Activated CD4-positive, CD25-positive, alpha-beta regulatory T cell treated with anti-CD3 and anti-CD28 coated beads, Interleukin-2, amount 50 U/mL, for 16 hours (primary cell): ENCODE results near the gene ACOT7.

Source experiments
- DNase-seq: peaks from one replicate; pipeline ENCODE4 v3.0.0-alpha.2; 2020; ENCODE audit warnings: low read depth, low spot score

ACOT7 gene

DNA sequence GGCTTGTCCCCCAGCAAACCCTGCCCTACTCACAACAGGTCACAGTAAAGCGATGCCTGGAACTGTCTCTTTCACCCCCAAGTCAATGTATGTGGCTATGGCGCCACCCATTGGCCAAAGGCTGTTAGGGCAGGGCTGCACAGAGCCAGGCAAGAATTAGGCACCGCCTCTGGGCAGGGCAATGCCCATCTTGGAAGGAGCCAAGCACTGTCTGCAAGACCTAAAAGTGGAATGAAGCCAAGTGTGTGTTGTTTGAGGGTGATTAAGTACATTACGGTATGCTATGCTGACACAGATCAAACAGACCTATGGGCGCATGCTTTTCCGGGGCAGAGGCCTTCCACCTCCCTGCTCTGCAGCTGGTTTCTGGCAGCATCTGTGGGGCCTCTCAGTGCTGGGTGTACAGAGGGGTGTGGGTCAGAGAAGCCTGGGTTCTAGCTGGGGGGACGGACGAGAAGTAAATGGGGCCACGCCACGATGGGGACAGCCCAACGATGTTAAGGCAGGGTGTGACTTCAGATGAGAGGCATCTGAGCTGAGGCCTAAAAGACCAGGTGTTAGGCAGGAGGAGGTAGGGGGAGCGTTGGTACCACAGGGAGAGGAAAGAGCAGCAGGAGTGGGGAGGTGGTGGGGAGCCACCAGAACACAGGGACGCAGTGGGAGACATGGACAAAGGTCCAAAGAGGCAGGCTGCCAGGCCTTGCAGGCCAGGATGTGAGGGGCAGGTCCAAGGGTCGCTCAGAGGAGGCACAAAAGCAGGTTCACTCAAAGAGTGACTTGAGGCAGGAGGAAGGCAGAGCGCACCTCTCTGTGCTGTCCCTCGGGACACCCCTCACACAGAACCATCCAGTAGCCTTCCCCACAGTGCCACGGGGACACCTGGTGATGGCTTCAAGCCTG, 49.8 kb downstream of the ACOT7 start:
- DNase-seq: no peak

DNA sequence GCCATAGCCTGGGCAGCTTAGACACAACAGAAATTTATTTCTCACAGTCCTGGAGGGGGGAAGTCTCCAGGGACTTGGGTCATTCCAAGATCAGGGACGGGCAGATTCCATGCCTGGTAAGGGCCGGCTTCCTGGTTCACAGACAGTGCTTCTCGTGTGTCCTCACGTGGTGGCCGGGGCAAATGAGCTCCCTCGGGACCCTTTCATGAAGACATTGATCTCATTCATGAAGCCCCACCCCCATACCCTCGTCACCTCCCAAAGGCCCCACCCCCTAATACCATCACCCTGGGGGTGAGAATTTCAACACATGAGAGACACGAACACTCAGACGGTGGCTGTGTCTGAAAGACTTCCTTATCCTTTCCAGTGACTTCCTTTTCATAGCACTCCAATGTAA, 51.5 kb downstream of the ACOT7 start:
- no peak for DNase-seq

DNA sequence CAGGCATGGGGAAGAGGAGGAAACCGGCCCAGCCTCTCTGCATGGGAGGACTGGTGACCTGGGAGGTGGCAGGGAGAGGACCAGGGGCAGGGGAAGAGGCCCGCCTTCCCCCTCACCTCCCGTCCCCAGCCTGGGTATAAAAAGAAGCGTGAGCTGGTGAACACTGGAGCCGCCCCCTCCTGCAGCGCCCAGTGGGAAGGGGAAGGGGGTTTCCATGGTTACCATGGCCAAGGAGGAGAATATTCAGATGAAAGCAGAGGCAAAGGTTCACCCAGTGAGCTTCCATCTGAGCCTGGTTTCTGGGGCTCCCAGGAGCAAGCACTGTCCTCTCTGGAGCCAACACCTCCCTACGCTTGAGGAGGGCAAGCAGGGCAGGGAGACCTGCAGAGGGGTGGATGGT, 54.9 kb downstream of the ACOT7 start:
- no peak for DNase-seq

DNA sequence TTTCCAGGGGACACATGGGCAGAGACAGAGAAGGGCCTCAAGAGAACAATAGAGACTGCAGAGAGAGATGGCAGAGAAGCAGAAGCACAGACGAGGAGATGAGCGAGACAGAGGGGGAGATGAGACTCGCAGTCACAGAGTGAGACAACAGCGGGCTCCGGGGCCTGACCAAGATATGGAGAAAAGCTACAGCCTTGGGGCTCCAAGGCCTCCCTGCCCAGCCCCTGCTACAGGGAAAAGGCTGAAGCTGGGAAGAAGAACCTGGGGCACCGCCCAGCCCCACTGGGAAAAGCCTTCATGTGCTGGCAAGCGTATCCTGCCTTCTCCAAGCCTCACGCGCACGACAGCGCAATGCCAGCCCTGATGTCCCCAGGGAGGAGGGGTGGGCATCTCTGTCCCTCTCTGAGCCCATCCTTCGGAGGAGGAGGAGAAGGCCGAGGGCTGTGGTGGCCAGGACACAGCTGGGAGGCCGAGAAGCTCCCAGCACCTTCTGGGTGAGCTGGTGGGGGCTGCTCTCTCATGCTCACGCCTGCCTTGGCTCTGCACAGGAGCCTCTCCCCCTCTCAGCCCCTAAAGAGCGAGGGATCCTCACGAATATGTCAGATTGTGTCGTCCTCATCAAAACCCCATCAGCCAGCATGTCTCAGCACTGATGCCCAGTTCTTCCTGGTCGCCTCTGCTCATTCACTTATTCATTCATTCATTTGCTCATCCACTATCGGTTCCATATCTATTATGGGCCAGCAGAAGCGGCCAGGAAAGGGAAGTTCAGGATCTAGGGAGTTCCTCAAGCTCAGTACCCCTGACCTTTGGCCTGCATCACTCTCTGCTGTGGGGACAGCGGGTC, 56.6 kb downstream of the ACOT7 start:
- DNase-seq: no peak

DNA sequence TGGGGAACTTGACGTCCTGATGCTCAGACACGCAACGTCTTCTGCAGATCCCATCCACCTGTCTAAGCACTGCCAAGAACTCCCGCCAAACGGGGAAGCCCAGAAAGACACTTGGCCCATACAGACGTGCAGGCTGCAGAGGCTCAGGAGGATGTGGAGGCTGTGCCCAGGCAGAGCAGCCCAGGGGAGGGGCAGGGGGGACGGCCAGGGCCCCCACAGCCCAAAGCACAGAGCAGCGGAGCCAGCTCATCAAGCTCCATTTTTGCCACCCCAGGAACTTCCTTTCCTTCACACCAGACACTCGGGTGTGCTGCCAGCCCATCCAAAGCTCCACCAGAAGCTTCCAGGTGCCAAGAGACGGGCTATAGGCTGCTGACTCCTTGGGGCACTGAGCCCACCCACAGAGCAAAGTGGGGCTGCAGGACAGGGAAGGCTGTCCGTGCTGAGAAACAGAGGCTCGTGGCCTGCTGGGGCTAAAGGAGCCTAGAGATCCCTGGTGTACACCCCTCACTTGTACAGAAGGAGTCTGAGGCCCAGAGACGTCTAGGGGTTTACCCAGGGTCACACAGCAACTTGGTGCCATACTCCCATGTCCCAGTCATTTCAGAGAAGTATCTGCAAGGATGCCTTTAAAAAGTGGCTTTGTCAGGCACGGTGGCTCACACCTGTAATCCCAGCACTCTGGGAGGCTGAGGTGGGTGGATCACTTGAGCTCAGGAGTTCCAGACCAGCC, 59.1 kb downstream of the ACOT7 start:
- no peak for DNase-seq

DNA sequence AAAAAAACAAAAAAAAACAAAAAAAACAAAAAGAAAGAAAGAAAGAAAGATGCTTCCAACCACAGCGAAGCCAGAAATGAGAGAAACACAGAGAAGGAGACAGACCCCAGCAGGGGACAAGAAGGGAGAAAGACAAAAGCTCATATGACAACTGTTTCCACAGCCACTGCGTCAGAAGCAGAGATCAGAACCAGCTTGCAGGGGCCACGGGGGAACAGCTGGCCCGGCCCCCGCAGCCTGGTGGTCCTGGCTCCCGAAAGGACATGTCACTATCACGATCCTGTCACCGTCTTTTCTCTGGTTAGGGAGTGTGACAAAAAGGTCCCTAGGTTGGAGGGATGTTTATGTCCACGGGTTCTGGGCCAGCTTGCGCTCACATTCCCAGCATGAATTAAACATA, 60.7 kb downstream of the ACOT7 start:
- no peak for DNase-seq

DNA sequence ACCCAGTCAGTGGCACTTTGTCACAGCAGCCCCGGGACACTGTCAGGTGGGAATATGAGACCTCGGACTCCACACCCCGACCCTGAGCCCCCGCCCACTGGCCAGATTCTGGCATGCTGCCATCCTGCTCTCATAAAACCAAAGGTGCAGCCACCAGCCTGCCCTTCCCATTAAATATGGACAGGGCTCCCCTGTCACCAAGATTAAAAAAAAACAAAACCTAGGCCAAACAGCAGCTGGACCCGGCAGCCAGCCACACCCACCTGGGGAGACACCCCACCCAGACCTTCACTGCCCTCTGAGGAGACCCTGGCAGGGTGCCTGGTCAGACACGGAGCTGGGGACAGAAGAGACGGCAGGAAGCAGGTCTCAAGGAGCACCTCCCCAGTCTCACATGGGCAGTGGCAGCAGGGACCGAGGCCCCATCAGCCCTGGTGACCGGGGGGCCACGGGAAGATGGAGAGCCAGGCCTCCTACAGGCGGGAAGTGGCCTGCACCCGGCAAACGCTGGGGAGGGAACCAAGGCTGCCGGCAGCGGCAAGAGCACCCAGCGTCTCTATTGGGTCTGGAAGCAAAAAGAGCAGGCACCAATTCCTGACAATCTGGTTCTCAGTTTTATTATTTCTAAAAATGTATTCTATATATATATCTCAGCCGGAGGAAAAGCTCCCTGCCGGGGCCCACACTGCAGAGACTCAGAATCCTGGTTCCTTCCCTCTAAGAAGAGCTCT, 61.9 kb downstream of the ACOT7 start:
- no peak for DNase-seq

DNA sequence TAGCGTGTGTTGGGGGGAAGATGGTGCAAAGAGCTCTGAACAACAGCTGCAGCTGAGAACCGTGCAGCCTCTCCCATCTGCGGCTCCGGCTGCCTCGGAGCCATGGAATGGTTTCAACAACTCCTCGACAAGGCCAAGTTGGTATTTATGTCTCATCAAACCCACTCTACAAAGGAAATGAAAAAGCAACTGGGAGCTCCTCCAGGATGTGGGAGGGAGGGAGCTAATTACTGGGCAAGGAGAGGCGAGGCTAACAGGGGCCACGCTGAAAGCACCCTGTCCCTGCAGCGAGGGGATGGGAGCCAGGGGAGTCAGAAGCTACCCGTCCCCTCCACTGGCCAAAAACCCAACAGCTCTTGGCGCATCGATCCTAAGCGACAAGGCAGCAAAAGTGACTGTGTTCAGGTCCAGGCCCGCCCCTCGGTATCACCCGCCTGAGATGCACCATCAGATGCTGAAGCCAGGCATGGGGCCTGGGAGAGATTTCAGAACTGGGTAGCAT, 63.1 kb downstream of the ACOT7 start:
- no peak for DNase-seq

DNA sequence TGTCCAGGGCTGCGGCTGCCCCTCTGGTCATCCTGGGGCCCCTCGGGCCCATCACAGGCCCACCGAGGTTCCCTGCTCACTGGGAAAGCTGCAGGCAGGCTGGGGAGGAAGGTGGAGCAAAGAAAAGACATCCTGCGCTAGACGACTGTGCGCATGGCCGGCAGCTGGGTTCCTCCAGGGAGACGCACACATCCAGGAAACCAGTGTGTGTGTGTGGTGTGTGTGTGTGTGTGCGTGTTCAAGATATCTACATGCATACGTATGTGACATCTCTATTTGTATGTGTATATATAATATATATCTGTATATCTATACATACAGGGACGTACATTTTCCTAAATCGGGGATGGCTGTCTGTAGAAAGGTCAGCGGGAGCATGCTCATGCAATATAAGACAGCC, 63.7 kb downstream of the ACOT7 start:
- DNase-seq: no peak

DNA sequence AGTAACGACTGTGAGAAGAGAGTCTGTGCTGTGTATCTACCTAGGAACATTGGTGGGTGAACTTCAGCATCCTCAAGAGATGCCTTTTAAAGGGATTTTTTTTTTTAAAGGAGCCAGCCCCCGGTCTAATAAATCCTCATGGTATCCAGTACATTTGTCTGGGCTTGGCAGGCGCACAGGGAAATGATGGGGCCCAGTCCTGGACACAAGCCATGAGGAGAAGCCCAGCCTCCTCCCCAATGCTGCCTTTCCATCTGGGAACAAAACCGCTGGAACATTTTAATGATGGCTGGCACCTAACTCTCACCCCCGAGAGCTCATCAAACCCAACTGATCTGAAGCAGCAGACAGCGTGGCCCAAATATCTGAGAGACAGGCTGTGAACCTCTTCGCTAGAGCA, 64.2 kb downstream of the ACOT7 start:
- no peak for DNase-seq

DNA sequence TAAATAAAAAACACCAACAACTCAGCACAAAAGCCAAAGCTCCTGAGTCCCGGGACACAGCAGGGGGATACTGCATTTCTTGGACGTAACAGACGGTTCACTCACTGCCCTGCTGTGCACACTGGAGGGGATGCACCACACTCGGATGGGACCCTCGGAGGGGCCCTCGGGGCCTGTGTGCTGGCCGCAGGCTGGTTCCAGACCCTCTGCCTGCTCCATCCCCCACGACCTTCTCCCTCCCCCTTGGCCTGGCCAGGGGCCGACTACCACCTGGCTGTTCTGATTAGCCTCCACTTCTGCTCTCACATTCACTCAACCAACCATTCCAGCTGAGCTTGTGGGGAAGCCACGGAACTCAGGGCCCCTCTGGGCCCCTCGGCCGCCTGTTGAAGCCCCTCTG, 64.9 kb downstream of the ACOT7 start:
- DNase-seq: no peak

DNA sequence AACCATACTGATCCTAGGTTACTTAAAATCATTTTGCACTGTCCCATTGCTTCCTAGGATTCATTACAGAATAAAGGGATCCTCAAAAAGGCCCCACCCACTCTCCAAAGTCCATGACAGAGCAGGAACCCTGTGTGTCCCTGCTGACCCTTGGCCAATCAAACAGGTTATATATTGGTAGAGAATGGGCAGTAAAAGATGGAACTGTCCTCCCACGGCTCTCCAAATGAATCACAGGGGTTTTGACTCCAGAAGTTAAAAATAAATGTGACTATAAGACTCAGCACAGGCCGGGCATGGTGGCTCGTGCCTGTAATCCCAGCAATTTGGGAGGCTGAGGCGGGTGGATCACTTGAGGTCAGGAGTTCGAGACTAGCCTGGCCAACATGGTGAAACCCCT, 65.5 kb downstream of the ACOT7 start:
- no peak for DNase-seq

DNA sequence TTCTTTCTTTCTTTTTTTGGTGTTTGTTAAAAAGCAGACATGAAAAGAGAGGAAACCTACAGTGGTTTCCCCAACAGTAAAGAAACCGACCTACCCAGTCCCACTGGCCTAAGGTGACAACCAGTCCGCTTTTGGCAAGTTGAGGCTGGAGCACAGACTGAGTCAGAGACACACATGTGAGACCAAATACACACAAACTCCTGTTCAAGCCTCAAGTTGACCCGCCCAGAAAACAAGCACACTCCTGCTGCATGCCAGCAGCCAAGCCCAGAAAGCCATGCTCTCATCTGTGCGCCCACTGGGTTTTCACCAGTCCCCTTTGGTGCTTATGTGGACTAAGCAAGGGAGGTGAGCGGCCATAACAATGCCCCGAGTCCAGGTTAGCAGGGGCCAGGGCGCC, 68.1 kb downstream of the ACOT7 start:
- DNase-seq: no peak

DNA sequence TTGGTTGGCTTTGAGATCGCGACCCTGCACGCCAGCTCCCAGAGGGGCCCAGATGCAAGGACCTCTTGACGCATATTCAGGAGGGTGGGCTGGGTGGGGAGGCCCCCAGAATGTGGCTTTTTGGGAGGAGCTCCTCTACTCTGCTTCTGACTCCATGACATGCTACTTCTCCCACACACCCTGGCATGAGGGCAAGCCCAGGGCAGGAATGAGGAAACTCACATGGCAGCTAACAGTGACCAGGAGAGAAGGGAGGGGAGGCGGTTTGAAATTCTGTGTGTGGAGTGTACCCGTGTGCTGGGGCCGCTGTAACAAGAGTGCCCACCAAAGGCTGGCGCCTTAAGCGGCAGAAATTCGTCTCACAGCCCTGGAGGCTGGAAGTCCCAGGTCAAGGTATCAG, 71.4 kb downstream of the ACOT7 start:
- DNase-seq: no peak

DNA sequence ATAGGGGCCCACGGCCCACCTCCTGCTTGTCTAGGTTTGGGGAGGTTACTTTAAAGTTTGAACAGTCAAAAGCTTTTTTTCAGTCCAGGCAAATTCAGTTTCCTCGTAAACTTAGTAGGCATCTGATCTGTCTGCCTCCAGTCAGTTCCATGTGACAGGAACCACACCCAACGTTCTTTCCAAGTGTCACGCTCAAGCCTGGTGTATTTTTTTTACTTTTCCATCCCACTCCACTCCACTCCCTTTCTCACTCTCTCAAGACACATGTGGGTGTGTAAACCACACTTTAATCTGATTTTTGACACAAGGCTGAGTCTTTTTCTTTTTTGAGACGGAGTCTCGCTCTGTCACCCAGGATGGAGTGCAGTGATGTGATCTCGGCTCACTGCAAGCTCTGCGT, 72.4 kb downstream of the ACOT7 start:
- DNase-seq: no peak

DNA sequence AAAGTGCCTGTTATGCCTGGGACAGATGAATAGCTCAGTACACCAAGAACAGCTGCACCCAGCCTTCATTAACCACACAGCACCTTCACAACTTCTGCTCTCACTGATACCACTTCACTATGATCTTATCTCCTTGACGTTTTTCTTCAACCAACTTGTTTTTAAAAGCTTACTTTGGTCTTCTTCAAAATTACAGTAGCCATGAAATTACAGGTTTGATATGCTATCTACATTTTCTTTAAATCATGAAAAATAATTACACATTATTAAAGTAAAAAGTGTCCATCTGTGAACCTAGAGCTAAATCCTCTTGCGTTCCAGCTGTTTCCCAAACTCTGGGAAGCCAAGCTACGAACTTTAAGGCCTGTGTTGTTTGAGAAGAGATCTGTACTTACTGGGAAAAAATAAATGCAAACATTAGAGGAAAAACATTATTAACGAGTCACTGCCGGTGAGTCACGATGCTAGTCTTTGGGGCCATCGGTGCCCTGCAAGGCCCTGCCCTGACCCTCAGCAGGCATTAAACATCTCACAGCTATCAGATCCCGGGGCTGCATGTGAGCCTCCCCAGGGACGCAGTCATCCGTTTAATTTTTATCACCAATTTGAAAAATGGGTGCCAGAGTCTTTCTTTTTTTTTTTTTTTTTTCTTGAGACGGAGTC, 76.3 kb downstream of the ACOT7 start:
- DNase-seq: no peak

DNA sequence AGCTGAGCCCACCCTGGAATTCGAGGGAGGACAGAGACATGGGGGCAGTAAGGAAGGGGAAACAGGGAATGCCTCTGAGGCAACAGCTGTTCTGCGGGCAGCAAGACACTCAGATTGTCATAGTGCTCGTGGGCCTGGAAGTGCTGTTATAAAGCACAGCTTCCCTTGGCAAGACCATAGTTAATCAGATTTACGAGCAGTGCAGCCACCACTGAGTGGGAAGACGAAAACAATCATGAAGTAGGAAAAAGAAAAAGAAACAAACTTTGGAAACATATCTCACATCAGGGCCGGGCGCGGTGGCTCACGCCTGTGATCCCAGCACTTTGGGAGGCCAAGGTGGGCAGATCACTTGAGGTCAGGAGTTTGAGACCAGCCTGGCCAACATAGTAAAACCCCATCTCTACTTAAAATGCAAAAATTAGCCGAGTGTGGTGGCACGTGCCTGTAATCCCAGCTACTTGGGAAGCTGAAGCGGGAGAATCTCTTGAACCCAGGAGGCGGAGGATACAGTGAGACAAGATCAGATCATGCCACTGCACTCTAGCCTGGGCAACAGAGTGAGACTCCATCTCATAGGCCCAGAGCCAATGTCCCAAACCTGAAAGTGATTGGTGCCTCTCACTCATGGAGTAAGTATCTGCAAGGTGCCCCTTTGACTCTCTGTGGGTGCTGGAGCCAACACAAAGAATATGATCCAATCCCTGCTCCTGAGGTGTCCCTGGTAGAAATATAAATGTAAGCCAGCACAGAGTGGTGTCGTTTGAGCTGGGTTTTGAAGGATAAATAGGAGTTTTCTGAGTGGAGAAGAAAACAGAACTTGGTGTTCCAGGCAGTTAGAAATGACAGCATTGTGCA, 77.1 kb downstream of the ACOT7 start:
- DNase-seq: no peak

DNA sequence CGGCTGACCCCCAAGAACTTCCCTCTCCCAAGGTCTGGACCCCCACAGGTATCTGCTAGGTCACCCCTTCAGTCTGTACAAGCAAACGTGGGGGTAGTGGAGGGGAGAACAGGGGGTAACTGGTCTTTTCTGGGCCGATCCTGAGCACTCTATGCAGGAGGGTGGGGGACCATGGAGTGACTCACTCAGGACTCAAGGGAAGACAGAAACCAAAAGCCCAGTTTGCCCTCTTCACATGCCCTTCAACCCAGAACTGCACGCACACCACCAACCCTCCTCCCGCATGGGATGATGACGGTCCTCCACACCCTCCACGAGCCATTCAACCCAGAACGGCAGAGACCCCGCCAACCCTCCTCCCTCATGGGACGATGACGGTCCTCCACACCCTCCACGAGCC, 79.1 kb downstream of the ACOT7 start:
- DNase-seq: no peak

DNA sequence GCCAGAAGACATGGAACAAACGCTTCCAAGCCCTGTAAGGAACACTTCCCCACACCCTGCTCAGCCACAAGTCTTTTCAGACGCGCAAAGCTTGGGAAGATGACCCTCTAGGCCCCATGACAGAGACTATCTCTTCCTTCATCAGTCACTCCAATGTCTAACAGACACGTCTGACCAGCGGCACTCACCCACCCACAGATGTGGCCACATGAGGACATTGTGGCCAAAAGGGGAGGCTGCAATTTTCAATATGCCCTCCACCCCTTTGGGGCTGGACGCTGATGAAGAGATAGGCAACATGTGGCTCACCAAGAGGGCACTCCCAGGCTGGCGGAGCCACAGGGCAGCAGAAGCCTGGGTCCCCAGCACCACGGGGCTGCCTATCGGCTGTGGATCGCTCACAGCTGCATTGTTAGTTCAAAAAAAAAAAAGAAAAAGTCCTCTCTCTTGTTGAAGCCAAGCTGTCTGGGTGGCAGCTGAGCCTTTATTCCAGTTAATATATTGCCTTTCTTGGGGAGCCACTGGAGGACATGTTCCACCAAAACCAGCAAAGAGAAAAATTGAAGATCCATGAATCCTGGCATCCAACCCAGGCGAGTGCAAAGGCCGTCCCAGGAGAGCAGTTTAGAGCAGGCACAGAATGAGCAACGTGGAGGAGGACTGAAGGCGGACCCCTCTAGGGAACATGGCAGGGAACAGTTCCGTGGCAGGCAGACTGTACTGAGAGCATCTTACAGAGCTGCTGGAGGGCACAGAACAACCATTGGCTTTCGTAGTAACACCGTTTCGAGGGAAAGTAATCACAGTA, 80.0 kb downstream of the ACOT7 start:
- no peak for DNase-seq
